Mesendoderm (in vitro differentiated cells): ENCODE data around the gene EME1.

ENCODE experiments used
- DNase-seq: peaks from one replicate; pipeline ENCODE4 v3.0.0; 2013
- H2AK5ac ChIP-seq: 2 replicates; pipeline ENCODE4 v1.6.1; 2013; ENCODE audit warnings: low read length, inconsistent platforms
- H2BK120ac ChIP-seq: 2 replicates; pipeline ENCODE4 v1.6.1; 2013; ENCODE audit warnings: low read depth, mild to moderate bottlenecking, low read length, moderate library complexity, mixed read lengths
- H2BK15ac ChIP-seq: replicated peaks from 2 replicates; pipeline ENCODE4 v1.6.1; 2013; ENCODE audit warnings: low read depth, mild to moderate bottlenecking, moderate library complexity
- H2BK5ac ChIP-seq: 2 replicates; pipeline ENCODE4 v1.6.1; 2013; ENCODE audit warnings: low read length, inconsistent platforms
- H3K18ac ChIP-seq: 2 replicates; pipeline ENCODE4 v1.6.1; 2013; ENCODE audit warnings: mild to moderate bottlenecking, low read length, mixed read lengths
- H3K23ac ChIP-seq: one replicate; pipeline ENCODE4 v1.6.1; 2013; ENCODE audit warnings: low read length
- H3K27ac ChIP-seq: 2 replicates; pipeline ENCODE4 v1.5.1; 2013; ENCODE audit warnings: low read depth, mild to moderate bottlenecking, inconsistent platforms, low read length, moderate library complexity
- H3K27me3 ChIP-seq: 2 replicates; pipeline ENCODE4 v1.6.1; 2013; ENCODE audit warnings: low read length, control low read depth, mild to moderate bottlenecking, inconsistent platforms; ENCODE audit not compliant: insufficient read depth, poor library complexity
- H3K36me3 ChIP-seq: 2 replicates; pipeline ENCODE4 v1.6.1; 2013; ENCODE audit warnings: low read length, inconsistent platforms; ENCODE audit not compliant: control insufficient read depth, insufficient read depth
- H3K4ac ChIP-seq: one replicate; pipeline ENCODE4 v1.6.1; 2013; ENCODE audit warnings: low read depth, mild to moderate bottlenecking, low read length, moderate library complexity
- H3K4me1 ChIP-seq: 2 replicates; pipeline ENCODE4 v1.6.1; 2013; ENCODE audit warnings: low read depth, low read length, inconsistent platforms; ENCODE audit not compliant: control insufficient read depth
- H3K4me2 ChIP-seq: 2 replicates; pipeline ENCODE4 v1.6.1; 2013; ENCODE audit warnings: low read length
- H3K4me3 ChIP-seq: 2 replicates; pipeline ENCODE4 v1.5.1; 2013; ENCODE audit warnings: mild to moderate bottlenecking, low read length
- H3K56ac ChIP-seq: one replicate; pipeline ENCODE4 v1.6.1; 2013; ENCODE audit warnings: low read length
- H3K79me1 ChIP-seq: 2 replicates; pipeline ENCODE4 v1.6.1; 2013; ENCODE audit warnings: low read length, inconsistent platforms
- H3K79me2 ChIP-seq: 2 replicates; pipeline ENCODE4 v1.6.1; 2013; ENCODE audit warnings: mild to moderate bottlenecking, low read length; ENCODE audit not compliant: control insufficient read depth, insufficient read depth
- H3K9ac ChIP-seq: 2 replicates; pipeline ENCODE4 v1.6.1; 2013; ENCODE audit warnings: low read length, inconsistent platforms
- H4K5ac ChIP-seq: one replicate; pipeline ENCODE4 v1.6.1; 2013; ENCODE audit warnings: low read length
- H4K8ac ChIP-seq: one replicate; pipeline ENCODE4 v1.6.1; 2013; ENCODE audit warnings: low read depth, mild to moderate bottlenecking, control low read depth, low read length, moderate library complexity
- WGBS: extraction: QIAGEN DNeasy Blood & Tissue Kit; methylation state at CpG from one replicate; pipeline ENCODE4 v1.1.7; 2013; ENCODE audit warnings: low lambda C conversion rate, missing lambda C conversion rate; ENCODE audit not compliant: insufficient coverage; ENCODE audit errors: extremely low coverage; 5-methylcytosine and 5-hydroxymethylcytosine counted together

Gene EME1

DNA sequence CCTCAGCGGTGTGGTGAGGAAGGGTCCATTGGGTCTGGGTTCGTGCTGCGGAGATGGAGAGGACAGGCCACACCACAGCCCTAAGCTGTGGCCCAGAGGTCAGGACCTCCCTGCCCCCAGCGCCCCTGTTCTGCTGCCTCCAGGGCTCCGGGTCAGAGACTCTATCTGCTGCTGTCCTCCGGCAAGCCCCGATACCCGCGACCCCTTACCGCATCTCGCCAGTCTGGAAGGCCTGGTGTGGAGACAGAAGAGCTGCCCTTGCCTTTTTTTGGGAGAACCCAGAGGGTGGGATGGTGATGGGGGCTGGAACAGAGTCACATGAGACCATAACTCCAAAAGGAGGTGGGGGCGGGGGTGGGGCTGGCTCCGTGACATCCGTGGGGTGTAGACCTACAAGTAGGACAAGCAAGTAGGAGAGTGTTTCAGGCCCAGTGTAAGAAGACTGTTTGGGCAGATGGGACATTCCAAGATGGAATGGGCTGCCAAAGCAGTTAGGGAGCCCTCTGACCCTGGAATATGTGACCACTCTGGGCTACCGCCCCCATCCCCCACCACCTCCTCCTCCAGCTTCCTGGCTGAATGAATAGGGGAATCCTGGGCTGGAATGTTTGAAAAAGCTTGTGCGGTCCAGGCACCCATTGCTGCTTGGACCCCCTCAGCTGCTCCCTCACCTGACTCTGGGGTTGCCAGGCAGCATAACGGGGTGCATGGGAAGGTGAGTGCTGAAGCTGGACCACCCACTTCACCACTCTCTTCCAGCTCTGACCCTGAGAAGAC lies 25.7 kb upstream of the EME1 start:
- peak overlapping the region; percentile 23 for H3K4me3 ChIP-seq
- no peak overlapping the region for H3K23ac ChIP-seq
- H3K27ac ChIP-seq, result no peak overlapping the region
- peak; percentile 50 for DNase-seq
- H3K79me2 ChIP-seq, result no peaks in the 10 kb centered on the region
- H4K8ac ChIP-seq, result no peak overlapping the region
- H3K4me1 ChIP-seq, result peaks cover 10% of the 10 kb centered on the region
- no CpG with 5 or more reads among the region's 17 CpGs for WGBS
- H2BK5ac ChIP-seq, result no peak overlapping the region
- peaks cover 6% of the 10 kb centered on the region for H3K79me1 ChIP-seq
- H3K36me3 ChIP-seq, result no peaks in the 10 kb centered on the region
- H3K18ac ChIP-seq, result peak overlapping the region; percentile 32
- H2BK120ac ChIP-seq, result no peak overlapping the region
- no peaks in the 10 kb centered on the region for H3K27me3 ChIP-seq
- peak overlapping the region; percentile 87 for H3K9ac ChIP-seq
- peak overlapping the region; percentile 98 for H3K56ac ChIP-seq
- H4K5ac ChIP-seq, result no peak overlapping the region
- H2AK5ac ChIP-seq, result no peak overlapping the region
- H3K4me2 ChIP-seq, result peak overlapping the region; percentile 52
- H2BK15ac ChIP-seq, result no peak overlapping the region
- H3K4ac ChIP-seq, result no peak overlapping the region

DNA sequence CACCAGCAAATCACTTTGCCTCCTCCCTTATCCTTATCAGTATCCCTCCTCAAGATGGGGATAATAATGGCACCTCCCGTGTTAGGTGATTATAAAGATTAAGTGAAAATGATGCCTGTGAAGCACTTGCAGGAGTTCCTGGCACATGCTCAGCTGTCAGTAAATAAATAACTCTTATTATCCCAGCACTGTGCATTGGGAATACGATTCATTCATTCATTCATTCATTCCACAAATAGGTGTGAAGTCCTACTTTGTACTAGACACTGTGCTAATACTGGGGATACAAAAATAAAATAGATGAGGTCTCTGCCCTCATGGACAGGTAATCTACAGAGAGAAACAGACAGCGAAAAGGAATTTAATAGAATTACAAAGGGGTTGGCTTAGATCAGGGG lies 25.1 kb upstream of the EME1 start:
- Histone ChIP-seq H3K4me1 (peaks cover 10% of the 10 kb centered on the region), H3K36me3 (no peaks in the 10 kb centered on the region), H2BK5ac (no peak overlapping the region), H2BK15ac (no peak overlapping the region), H3K27me3 (no peaks in the 10 kb centered on the region), H4K5ac (no peak overlapping the region), H3K9ac (no peak overlapping the region), H3K56ac (no peak overlapping the region), H3K23ac (peak overlapping the region; percentile 24), H3K4me3 (no peak overlapping the region), H2AK5ac (no peak overlapping the region), H3K4me2 (no peak overlapping the region), H3K79me1 (peaks cover 6% of the 10 kb centered on the region), H3K27ac (no peak overlapping the region), H3K18ac (no peak overlapping the region), H4K8ac (no peak overlapping the region), H2BK120ac (no peak overlapping the region), H3K79me2 (no peaks in the 10 kb centered on the region), H3K4ac (no peak overlapping the region)
- no CpG with 5 or more reads among the region's 3 CpGs for WGBS
- peak; percentile 43 for DNase-seq

DNA sequence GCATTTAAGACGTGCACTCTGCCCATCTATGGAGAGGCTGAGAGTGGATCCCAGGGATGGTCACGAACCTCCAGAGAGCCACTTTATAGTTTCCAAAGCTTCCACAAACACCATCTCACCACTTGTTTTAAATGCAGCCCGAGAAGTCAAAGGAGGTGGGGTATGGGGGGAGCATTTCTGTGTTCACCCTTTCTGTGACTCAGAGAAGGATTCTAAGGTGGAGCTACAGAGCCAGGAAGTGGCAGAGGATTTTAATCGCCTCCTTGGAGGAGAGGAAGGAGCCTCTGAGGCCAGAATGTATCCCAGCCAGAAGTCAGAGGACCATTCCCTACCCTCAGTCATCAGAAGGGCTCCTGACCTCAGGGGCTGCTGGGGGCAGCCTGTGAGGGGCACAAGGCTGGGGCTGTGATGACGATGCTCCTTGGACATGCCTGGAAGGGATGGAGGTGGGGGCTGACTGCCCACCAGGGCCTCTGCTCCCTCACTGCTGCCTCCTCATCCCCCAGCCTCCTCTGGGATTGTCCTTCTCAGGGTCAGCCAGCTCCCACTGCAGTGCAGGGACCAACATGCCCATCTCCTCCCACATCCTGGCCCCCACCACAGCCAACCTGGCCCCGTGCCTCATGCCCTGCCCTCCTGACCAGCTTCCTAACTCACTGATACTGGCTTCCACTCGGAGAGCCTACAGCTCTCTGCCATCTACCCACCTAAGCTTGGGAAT lies 24.3 kb upstream of the EME1 start:
- Histone ChIP-seq H3K4me3 (no peak overlapping the region), H2BK120ac (no peak overlapping the region), H3K18ac (no peak overlapping the region), H3K79me2 (no peaks in the 10 kb centered on the region), H3K9ac (no peak overlapping the region), H4K8ac (no peak overlapping the region), H2AK5ac (no peak overlapping the region), H3K4me2 (no peak overlapping the region), H3K27ac (no peak overlapping the region), H3K36me3 (no peaks in the 10 kb centered on the region), H3K4ac (no peak overlapping the region), H2BK5ac (no peak overlapping the region), H4K5ac (no peak overlapping the region), H3K4me1 (peaks cover 10% of the 10 kb centered on the region), H2BK15ac (no peak overlapping the region), H3K27me3 (no peaks in the 10 kb centered on the region), H3K79me1 (peaks cover 6% of the 10 kb centered on the region), H3K56ac (no peak overlapping the region), H3K23ac (no peak overlapping the region)
- DNase-seq, result no peak
- WGBS, result no CpG with 5 or more reads among the region's 7 CpGs

DNA sequence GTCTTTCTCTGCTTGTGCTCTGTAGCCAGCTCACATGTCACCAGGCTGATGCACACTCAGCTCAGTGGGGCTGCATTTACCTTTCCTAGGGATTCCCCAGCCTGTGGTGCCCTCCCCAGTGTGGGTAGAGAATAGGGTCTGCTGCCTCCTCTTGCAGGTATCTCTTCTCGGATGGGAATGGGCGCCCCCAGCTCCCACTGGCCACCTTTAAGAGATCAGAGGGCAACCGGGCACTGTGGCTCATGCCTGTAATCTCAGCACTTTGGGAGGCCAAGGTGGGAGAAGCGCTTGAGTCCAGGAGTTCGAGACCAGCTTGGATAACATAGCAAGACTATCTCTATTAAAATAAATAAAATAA lies 23.8 kb upstream of the EME1 start:
- H3K18ac ChIP-seq, result no peak overlapping the region

DNA sequence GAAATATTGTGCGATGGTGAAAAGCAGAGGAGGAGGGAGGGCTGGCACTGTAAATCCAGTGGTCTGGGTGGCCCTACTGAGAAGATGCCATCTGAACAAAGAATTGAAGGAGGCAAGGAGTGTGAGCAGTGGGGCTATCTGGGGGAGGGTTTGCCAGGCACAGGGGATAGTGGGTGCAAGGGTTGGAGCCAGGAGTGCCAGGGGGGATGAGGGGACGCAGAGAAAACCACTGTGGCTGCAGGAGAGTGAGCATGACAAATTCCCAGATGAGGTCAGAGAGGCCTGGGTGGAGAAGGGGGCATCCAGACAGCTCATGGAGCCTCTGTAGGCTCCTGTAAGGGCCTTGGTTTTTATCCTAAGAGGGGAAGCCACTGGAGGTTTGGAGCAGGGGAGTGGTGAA lies 22.3 kb upstream of the EME1 start:
- H3K9ac ChIP-seq, result no peak overlapping the region
- no peak overlapping the region for H4K5ac ChIP-seq
- no peak overlapping the region for H2BK15ac ChIP-seq
- no peak overlapping the region for H3K4me2 ChIP-seq
- H3K36me3 ChIP-seq, result no peaks in the 10 kb centered on the region
- WGBS, result 100% methylated on average over 1 of the region's 2 CpGs
- H2AK5ac ChIP-seq, result no peak overlapping the region
- H3K4me3 ChIP-seq, result no peak overlapping the region
- no peak for DNase-seq
- no peaks in the 10 kb centered on the region for H3K79me2 ChIP-seq
- H3K27me3 ChIP-seq, result no peaks in the 10 kb centered on the region
- H2BK5ac ChIP-seq, result no peak overlapping the region
- H3K23ac ChIP-seq, result no peak overlapping the region
- H3K27ac ChIP-seq, result no peak overlapping the region
- peaks cover 10% of the 10 kb centered on the region for H3K4me1 ChIP-seq
- H3K79me1 ChIP-seq, result peaks cover 6% of the 10 kb centered on the region
- no peak overlapping the region for H3K56ac ChIP-seq
- no peak overlapping the region for H3K18ac ChIP-seq
- H4K8ac ChIP-seq, result no peak overlapping the region
- H3K4ac ChIP-seq, result no peak overlapping the region
- no peak overlapping the region for H2BK120ac ChIP-seq

More for the DNA sequence above, 23.8 kb upstream of the EME1 start:
- H3K4ac ChIP-seq, result no peak overlapping the region
- H3K4me2 ChIP-seq, result no peak overlapping the region
- no peaks in the 10 kb centered on the region for H3K36me3 ChIP-seq
- H3K56ac ChIP-seq, result no peak overlapping the region
- no peak overlapping the region for H3K9ac ChIP-seq
- H3K27ac ChIP-seq, result no peak overlapping the region
- H3K4me1 ChIP-seq, result peaks cover 10% of the 10 kb centered on the region
- peaks cover 6% of the 10 kb centered on the region for H3K79me1 ChIP-seq
- no peak overlapping the region for H2BK5ac ChIP-seq
- no peak overlapping the region for H3K4me3 ChIP-seq
- no peak overlapping the region for H2BK15ac ChIP-seq
- H2AK5ac ChIP-seq, result no peak overlapping the region
- no peak overlapping the region for H2BK120ac ChIP-seq
- no peak for DNase-seq
- no peaks in the 10 kb centered on the region for H3K79me2 ChIP-seq
- H3K27me3 ChIP-seq, result no peaks in the 10 kb centered on the region
- no CpG with 5 or more reads among the region's 5 CpGs for WGBS
- no peak overlapping the region for H3K23ac ChIP-seq
- H4K5ac ChIP-seq, result no peak overlapping the region
- H4K8ac ChIP-seq, result no peak overlapping the region
